Astrocyte of the cerebellum (primary cell): ENCODE measurements around the gene ACTL7A.
"Not testable (repeated sequence)": the region's sequence is repeated elsewhere in the genome, so short reads cannot be mapped to it uniquely, and the experiment has no call there.

Experiments used
- DNase-seq: peaks from one replicate; pipeline ENCODE4 v3.0.0-alpha.2; 2011; ENCODE audit warnings: low read depth
- H3K4me3 ChIP-seq: 2 replicates; pipeline ENCODE4 v1.5.1; 2011; ENCODE audit warnings: mild to moderate bottlenecking, low read depth, low read length, moderate library complexity
- CTCF ChIP-seq: IDR thresholded peaks from 2 replicates; pipeline ENCODE4 v1.5.1; 2012; ENCODE audit warnings: low read length, low read depth, moderate library complexity, mild to moderate bottlenecking; ENCODE audit errors: missing control alignments
- in situ Hi-C: cut with HindIII; loops from 2 replicates; pipeline ENCODE4 v1.10.0; 2017; ENCODE audit warnings: low sequenced_read_pairs

ACTL7A gene

GRCh38 chr9:108845507-108845906 is 16.6 kb upstream of the ACTL7A start:
- H3K4me3 ChIP-seq: no peak overlapping the region
- no peak for DNase-seq
- TF ChIP-seq CTCF: no peak
- in situ Hi-C loops: no loop called here

GRCh38 chr9:108845947-108846346 is 16.1 kb upstream of the ACTL7A start:
- DNase-seq: no peak

GRCh38 chr9:108848296-108848695 is 13.8 kb upstream of the ACTL7A start:
- DNase-seq, in situ Hi-C loops, H3K4me3 ChIP-seq: not testable (repeated sequence)

More at GRCh38 chr9:108845947-108846346, 16.1 kb upstream of the ACTL7A start:
- no peak overlapping the region for H3K4me3 ChIP-seq
- no peak for TF ChIP-seq CTCF
- in situ Hi-C loops: no loop called here

GRCh38 chr9:108850293-108850897 is 11.7 kb upstream of the ACTL7A start:
- in situ Hi-C loops: no loop called here
- no peak overlapping the region for H3K4me3 ChIP-seq
- DNase-seq: no peak
- peak; percentile 36 for TF ChIP-seq CTCF

- no peak overlapping the region for H3K4me3 ChIP-seq
- TF ChIP-seq CTCF: no peak
- in situ Hi-C loops: no loop called here
- DNase-seq: no peak
Observed at GRCh38 chr9:108851138-108851537, 10.9 kb upstream of the ACTL7A start.

- no peak for TF ChIP-seq CTCF
- H3K4me3 ChIP-seq: no peak overlapping the region
- DNase-seq: no peak
- in situ Hi-C loops: no loop called here
Observed at GRCh38 chr9:108852079-108852478, 10.0 kb upstream of the ACTL7A start.

- TF ChIP-seq CTCF: no peak
- in situ Hi-C loops: no loop called here
- no peak overlapping the region for H3K4me3 ChIP-seq
- DNase-seq: no peak
Observed at GRCh38 chr9:108854094-108854493, 8.0 kb upstream of the ACTL7A start.
